ENCODE results near the gene VPS37B.

DNA sequence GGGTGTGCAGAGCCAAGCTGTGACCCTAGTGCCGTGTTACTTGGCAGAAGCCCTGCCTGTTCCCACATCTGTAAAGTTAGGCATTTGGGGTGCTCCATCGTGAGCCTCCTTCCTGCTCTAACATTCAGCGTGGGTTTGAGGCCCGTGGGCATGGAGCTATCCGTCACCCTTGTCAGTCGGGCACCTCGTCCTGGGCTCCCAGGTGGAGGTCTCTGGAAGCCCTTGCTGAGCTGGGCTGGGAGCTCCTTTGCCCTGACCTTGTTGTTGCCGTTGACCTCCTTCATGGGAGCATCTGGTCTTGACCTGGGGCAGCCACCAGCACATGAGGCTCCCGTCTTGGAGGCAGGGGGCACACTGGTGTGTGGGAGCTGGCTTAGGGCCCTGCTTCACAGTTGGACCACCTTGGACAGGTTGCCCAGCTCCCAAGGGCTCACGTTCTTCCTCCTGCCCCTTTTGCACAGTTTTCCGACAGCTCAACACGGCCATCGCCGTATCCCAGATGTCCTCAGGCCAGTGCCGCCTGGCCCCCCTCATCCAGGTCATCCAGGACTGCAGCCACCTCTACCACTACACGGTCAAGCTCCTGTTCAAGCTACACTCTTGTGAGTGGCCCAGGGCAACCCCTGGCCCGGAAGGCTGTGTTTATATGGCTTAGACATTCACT lies 42.2 kb downstream of the VPS37B start:
- TF ChIP-seq, protein P1, sequence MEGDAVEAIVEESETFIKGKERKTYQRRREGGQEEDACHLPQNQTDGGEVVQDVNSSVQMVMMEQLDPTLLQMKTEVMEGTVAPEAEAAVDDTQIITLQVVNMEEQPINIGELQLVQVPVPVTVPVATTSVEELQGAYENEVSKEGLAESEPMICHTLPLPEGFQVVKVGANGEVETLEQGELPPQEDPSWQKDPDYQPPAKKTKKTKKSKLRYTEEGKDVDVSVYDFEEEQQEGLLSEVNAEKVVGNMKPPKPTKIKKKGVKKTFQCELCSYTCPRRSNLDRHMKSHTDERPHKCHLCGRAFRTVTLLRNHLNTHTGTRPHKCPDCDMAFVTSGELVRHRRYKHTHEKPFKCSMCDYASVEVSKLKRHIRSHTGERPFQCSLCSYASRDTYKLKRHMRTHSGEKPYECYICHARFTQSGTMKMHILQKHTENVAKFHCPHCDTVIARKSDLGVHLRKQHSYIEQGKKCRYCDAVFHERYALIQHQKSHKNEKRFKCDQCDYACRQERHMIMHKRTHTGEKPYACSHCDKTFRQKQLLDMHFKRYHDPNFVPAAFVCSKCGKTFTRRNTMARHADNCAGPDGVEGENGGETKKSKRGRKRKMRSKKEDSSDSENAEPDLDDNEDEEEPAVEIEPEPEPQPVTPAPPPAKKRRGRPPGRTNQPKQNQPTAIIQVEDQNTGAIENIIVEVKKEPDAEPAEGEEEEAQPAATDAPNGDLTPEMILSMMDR (conservative IDR thresholded peaks at IDR 0.05) = no peak
- TF ChIP-seq ZFX (IDR thresholded peaks at IDR 0.05) = no peak
